Hematopoietic multipotent progenitor cell treated with erythropoietin and hydrocortisone succinate and interleukin-3 and kit ligand, for 6 days (in vitro differentiated cells): ENCODE data around the gene AATK.
A peak's percentile ranks its signal among the peaks of the same experiment; 100 is the strongest.

ENCODE experiments used
- DNase-seq: peaks from one replicate; pipeline ENCODE4 v3.0.0-alpha.2; 2015

Gene AATK

DNA sequence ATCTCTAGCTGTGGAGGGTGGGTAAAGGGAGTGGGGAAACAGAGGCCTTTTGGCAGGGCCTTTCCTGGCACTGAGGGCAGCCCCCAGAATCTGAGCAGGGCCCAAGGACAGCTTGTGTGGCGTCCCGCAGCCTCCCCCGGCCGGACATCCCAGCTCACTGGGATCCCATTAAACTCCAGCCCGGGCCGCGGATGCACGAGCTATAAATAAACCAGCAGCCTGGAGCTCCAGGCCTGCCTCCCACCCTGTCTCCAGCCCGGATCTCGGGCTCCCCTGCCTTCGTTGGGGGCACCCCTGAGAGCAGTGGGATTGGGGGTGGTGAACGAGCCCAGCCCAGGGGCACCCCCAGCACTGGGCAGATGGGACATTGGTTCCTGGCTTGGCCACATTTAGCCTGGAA, 13.8 kb upstream of the AATK start:
- no peak for DNase-seq

- no peak for DNase-seq
Observed at GRCh38 chr17:81179220-81179619, 13.2 kb upstream of the AATK start.

- DNase-seq, result no peak
Observed at GRCh38 chr17:81178136-81179091, 12.4 kb upstream of the AATK start.

DNA sequence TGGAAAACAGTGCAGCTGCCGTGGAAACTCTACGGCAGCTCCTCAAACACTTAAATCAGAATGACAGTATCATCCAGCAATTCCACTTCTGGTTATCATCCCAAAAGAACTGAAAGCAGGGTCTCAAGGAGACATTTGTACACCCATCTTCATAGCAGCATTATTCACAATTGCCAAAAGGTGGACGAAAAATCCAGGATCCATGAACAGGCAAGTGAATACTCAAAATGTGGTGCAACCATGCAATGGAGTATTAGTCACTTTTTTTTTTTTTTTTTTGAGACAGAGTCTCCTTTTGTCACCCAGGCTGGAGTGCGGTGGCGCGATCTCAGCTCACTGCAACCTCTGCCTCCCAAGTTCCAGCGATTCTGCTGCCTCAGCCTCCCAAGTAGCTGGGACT, 10.6 kb upstream of the AATK start:
- DNase-seq, result peak; percentile 16

GRCh38 chr17:81173762-81174155, 7.7 kb upstream of the AATK start:
- no peak for DNase-seq

- peak; percentile 33 for DNase-seq
Observed at GRCh38 chr17:81173052-81173761, 7.2 kb upstream of the AATK start.

DNA sequence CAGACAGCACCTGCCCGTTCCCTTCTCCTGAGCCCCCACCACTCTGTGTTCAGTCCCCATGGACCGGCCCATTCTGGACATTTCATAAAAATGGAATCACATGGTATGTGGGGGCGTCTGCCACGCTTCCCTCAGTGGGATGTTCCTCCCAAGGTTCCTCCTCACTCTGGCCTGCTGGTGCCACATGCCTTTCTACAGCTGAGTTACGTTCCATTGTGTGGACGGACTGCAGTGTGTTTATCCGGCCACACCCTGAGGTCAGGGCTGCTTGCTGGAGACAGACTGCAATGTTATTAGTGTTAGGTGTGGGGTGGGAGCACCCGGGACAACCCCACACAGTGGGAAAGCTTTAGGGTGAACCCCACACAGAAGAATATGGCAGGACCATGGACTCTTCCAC, 5.9 kb upstream of the AATK start:
- DNase-seq, result no peak

DNA sequence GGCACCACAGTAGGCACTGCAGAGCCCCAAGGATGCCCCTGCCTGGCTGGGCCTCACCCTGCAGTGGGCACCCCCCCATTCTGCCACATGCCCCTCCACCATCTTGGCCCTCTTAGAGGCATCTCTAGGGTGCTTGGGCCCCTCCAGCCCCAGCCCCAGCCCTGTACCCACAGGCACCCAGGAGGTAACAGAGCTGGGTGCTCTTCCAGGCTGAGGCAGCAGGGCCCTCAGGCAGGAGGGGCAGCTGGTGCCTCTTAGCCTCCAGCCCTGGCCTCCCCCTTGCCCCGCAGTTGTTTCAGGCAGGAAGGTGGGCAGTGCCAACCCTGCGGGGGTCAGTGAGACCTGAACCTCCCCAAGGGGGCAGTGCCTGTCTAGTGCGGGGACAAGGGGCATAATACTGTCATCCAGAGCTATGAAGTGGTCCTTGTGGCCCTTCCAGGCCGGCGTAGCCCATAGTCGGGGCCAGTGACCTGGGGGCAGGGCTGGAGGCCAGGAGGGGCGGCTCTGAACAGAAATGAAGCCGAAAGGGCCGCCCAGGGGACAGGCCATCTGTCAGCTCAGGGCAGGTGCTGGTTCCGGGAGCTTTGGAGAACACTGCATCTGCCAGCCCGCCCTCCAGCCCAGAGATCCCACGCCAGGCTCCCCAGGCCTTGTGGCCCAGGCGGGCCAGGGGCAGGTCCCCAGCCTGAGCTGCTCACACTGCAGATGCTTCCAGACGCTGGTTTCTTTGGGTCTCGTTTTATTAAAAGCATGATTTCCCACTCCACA, 4.9 kb upstream of the AATK start:
- DNase-seq, result no peak

DNA sequence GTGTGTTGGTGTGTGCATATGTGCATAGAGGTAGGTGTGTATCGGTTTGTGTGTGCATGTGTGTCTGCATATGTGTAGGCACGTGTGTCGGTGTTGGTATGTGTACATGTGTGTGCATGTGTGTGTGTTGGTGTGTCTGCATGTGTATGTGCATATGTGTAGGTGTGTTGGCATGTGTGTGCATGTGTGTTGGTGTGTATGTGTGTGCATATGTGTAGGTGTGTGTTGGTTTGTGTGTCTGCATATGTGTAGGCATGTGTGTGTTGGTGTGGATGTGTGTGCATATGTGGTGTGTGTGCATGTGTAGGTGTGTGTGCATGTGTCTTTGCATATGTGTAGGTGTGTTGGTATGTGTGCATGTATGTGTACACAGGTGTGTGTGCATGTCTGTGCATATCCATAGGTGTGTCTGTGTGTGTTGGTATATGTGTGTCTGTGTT, 3.9 kb upstream of the AATK start:
- no peak for DNase-seq

- DNase-seq, result no peak
Observed at GRCh38 chr17:81167638-81168037, 1.6 kb upstream of the AATK start.

GRCh38 chr17:81167194-81167524, 1.1 kb upstream of the AATK start:
- no peak for DNase-seq

GRCh38 chr17:81165246-81166032, 582 bp downstream of the AATK start, which contains the start of gene PVALEF:
Gene PVALEF, plus strand, starts transcription at chr17:81165507. Its CDS starts 15,720 bp downstream, at chr17:81181227.
- DNase-seq, result no peak

- DNase-seq, result no peak
Observed at GRCh38 chr17:81164371-81165245, 1.4 kb downstream of the AATK start.

GRCh38 chr17:81163703-81164370, 2.2 kb downstream of the AATK start:
- no peak for DNase-seq

- no peak for DNase-seq
Observed at GRCh38 chr17:81163051-81163695, 2.8 kb downstream of the AATK start.

- no peak for DNase-seq
Observed at GRCh38 chr17:81162491-81162890, 3.5 kb downstream of the AATK start.

DNA sequence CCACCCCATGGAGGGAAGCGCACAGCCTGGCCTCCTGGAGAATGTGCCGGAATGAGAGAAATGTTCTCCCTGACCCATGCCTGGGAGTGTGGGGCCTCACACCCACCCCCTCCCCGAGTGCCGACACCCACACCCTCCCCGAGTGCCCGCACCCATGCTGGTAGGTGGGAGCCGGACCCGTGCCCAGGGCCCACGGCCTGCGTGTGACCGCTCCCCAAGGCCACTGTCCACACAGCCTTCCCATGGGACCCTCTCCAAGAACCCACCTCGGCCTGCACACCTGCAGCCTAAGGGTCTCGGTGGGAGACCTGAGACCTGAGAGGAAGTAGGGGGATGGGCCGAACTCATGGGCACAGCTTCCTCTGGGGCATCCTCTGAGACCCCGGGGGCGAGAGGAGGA, 4.0 kb downstream of the AATK start:
- no peak for DNase-seq

- DNase-seq, result no peak
Observed at GRCh38 chr17:81161536-81161935, 4.5 kb downstream of the AATK start.

DNA sequence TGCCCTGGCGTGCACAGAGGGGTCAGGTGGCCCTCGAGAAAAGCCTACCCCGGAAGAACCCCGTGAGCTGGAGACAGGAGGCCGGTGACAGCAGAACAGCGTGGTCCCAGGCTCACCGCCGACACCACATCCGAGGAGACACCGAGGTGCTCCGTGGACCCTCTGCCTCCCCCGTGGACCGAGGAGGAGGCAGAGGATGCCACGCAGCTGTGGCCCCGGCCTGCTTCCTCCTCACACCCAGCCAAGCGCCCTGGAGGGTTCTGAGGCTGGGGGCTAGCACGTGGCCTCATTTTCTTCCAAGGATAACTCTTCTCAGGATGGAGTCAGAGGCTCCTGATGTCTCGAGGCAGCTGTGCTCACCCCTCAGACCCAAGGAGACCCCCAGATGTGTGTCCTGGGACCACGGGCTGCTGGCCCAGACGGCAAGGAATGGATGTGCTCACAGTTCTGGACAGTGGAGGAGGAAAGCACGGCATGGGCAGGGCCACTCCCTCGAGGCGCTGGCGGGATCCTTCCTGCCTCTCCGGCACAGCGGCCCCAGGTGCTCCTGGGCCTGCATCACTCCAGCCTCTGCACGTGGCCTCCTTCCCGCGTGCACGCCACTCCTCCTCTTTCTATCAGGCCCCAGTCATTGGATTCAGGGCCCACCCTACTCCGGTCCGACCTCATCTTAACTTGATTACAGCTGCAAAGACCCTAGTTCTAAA, 5.1 kb downstream of the AATK start:
- DNase-seq, result no peak

DNA sequence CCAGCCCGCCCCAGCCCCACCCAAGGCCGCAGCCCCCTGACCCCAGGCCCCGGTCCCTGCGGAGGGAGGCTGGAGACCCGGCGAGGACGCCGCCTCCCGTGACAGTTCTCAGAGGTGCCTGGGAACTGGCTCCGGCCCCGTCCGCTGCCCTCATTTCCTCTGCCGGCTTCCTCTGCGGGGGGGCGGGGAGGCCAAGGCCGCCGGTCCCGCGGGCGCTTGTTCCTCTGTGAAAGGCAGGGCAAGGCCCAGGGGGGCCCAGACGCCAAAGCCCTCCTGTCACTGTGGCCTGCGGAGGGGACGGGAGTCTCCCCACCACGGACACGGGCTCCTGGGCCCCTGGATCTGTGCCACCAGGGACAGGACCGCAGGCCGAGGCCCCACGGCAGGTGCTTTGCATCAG, 5.7 kb downstream of the AATK start:
- DNase-seq, result peak; percentile 43
